HL-60 (cell line): ENCODE data around the gene TMEM63B.
"Not testable (repeated sequence)": the region's sequence is repeated elsewhere in the genome, so short reads cannot be mapped to it uniquely, and the experiment has no call there.

ENCODE experiments used
- DNase-seq, 2 experiments: peaks; one replicate each; pipeline ENCODE4 v3.0.0-alpha.2; 2010 to 2020; ENCODE audit warnings: low read depth in 1 of 2, low spot score in 1 of 2
- H3K27ac ChIP-seq: fragments of 250-450 bp; sonication (Bioruptor Pico); replicated peaks from 2 replicates; pipeline ENCODE4 v1.5.1; 2020; ENCODE audit warnings: mild to moderate bottlenecking, moderate library complexity
- H3K27me3 ChIP-seq: fragments of 250-450 bp; sonication (Bioruptor Pico); 2 replicates; pipeline ENCODE4 v1.5.1; 2021; ENCODE audit warnings: mild to moderate bottlenecking, moderate library complexity; ENCODE audit not compliant: insufficient read depth, poor library complexity, severe bottlenecking
- H3K4me3 ChIP-seq: replicated peaks from 2 replicates; pipeline ENCODE4 v1.5.1; 2011; ENCODE audit warnings: mild to moderate bottlenecking, control low read depth, low read length; ENCODE audit not compliant: insufficient read depth
- CTCF ChIP-seq: IDR thresholded peaks from one replicate; pipeline ENCODE4 v1.5.1; 2011; ENCODE audit warnings: low read length, control low read depth, inconsistent platforms; ENCODE audit not compliant: insufficient read depth
- GABPA ChIP-seq: IDR thresholded peaks from 2 replicates; pipeline ENCODE4 v1.6.1; 2012; ENCODE audit warnings: low read depth
- POLR2AphosphoS5 ChIP-seq: IDR thresholded peaks from 2 replicates; pipeline ENCODE4 v1.6.1; 2012; ENCODE audit warnings: low read depth
- REST ChIP-seq: IDR thresholded peaks from 2 replicates; pipeline ENCODE4 v1.6.1; 2012; ENCODE audit warnings: low read depth; ENCODE audit not compliant: insufficient replicate concordance
- SPI1 ChIP-seq: IDR thresholded peaks from 2 replicates; pipeline ENCODE4 v1.6.1; 2012; ENCODE audit warnings: low read depth, mild to moderate bottlenecking, borderline replicate concordance

Gene TMEM63B

GRCh38 chr6:44182911-44183390 is 55.6 kb downstream of the TMEM63B start:
- no peak for DNase-seq
- TF ChIP-seq CTCF = no peak
- TF ChIP-seq POLR2AphosphoS5 = no peak
- TF ChIP-seq GABPA = no peak
- TF ChIP-seq SPI1 = no peak
- TF ChIP-seq REST = no peak
- H3K27me3 ChIP-seq = no peaks in the 10 kb centered on the region
- H3K4me3 ChIP-seq = no peak overlapping the region
- no peak overlapping the region for H3K27ac ChIP-seq

GRCh38 chr6:44183783-44184182 is 56.4 kb downstream of the TMEM63B start:
- TF ChIP-seq CTCF = no peak
- no peak for TF ChIP-seq POLR2AphosphoS5
- TF ChIP-seq GABPA = no peak
- no peak for TF ChIP-seq SPI1
- no peak for TF ChIP-seq REST
- Histone ChIP-seq H3K27me3 (no peaks in the 10 kb centered on the region), H3K4me3 (no peak overlapping the region), H3K27ac (no peak overlapping the region)
- DNase-seq = no peak

GRCh38 chr6:44185356-44185755 is 58.0 kb downstream of the TMEM63B start:
- not testable (repeated sequence) for H3K27me3 ChIP-seq, DNase-seq

GRCh38 chr6:44185953-44186634 is 58.7 kb downstream of the TMEM63B start:
- no peak overlapping the region for H3K27ac ChIP-seq
- TF ChIP-seq REST = no peak
- TF ChIP-seq POLR2AphosphoS5 = no peak
- H3K27me3 ChIP-seq = no peaks in the 10 kb centered on the region
- no peak overlapping the region for H3K4me3 ChIP-seq
- no peak for DNase-seq

More at GRCh38 chr6:44185356-44185755, 58.0 kb downstream of the TMEM63B start:
- not testable (repeated sequence) for H3K4me3 ChIP-seq, H3K27ac ChIP-seq
